Astrocyte of the cerebellum (primary cell): ENCODE results near the gene TMEM141.
"Not testable (repeated sequence)": the region's sequence is repeated elsewhere in the genome, so short reads cannot be mapped to it uniquely, and the experiment has no call there.

ENCODE experiments used
- DNase-seq: peaks from one replicate; pipeline ENCODE4 v3.0.0-alpha.2; 2011; ENCODE audit warnings: low read depth
- H3K4me3 ChIP-seq: 2 replicates; pipeline ENCODE4 v1.5.1; 2011; ENCODE audit warnings: mild to moderate bottlenecking, low read depth, low read length, moderate library complexity
- CTCF ChIP-seq: IDR thresholded peaks from 2 replicates; pipeline ENCODE4 v1.5.1; 2012; ENCODE audit warnings: low read length, low read depth, moderate library complexity, mild to moderate bottlenecking; ENCODE audit errors: missing control alignments
- in situ Hi-C: cut with HindIII; loops from 2 replicates; pipeline ENCODE4 v1.10.0; 2017; ENCODE audit warnings: low sequenced_read_pairs

The TMEM141 gene

GRCh38 chr9:136782452-136782851 is 8.7 kb upstream of the TMEM141 start:
- no peak for DNase-seq
- no peak for TF ChIP-seq CTCF
- no peak overlapping the region for H3K4me3 ChIP-seq
- in situ Hi-C loops = loop anchor here (25.0 kb wide), 1 partner anchor 255 kb away; the partner anchor contains the start of genes ABCA2, FUT7 and NPDC1

GRCh38 chr9:136784249-136784996 is 6.7 kb upstream of the TMEM141 start:
- in situ Hi-C loops = loop anchor here (25.0 kb wide), 1 partner anchor 253 kb away; the partner anchor contains the start of genes ABCA2, FUT7 and NPDC1
- H3K4me3 ChIP-seq = no peak overlapping the region
- TF ChIP-seq CTCF = peak; percentile 11
- no peak for DNase-seq

- no peak for TF ChIP-seq CTCF
- in situ Hi-C loops = loop anchor here (25.0 kb wide), 1 partner anchor 252 kb away; the partner anchor contains the start of genes ABCA2, FUT7 and NPDC1
- no peak for DNase-seq
- no peak overlapping the region for H3K4me3 ChIP-seq
Measured at GRCh38 chr9:136784997-136785361, 6.2 kb upstream of the TMEM141 start.

GRCh38 chr9:136785565-136786355 is 5.4 kb upstream of the TMEM141 start:
- in situ Hi-C loops = loop anchor here (25.0 kb wide), 1 partner anchor 252 kb away; the partner anchor contains the start of genes ABCA2, FUT7 and NPDC1
- DNase-seq, H3K4me3 ChIP-seq: not testable (repeated sequence)

- in situ Hi-C loops = loop anchor here (25.0 kb wide), 1 partner anchor 251 kb away; the partner anchor contains the start of genes ABCA2, FUT7 and NPDC1
- no peak for DNase-seq
- TF ChIP-seq CTCF = no peak
- H3K4me3 ChIP-seq = no peak overlapping the region
Measured at GRCh38 chr9:136786451-136786850, 4.7 kb upstream of the TMEM141 start.

- in situ Hi-C loops = loop anchor here (25.0 kb wide), 1 partner anchor 250 kb away; the partner anchor contains the start of genes ABCA2, FUT7 and NPDC1
- not testable (repeated sequence) for H3K4me3 ChIP-seq, DNase-seq
Measured at GRCh38 chr9:136786983-136787382, 4.2 kb upstream of the TMEM141 start.

- TF ChIP-seq CTCF = peak; percentile 69
- in situ Hi-C loops = loop anchor here (25.0 kb wide), 1 partner anchor 249 kb away; the partner anchor contains the start of genes ABCA2, FUT7 and NPDC1
- DNase-seq = no peak
- H3K4me3 ChIP-seq = no peak overlapping the region
Measured at GRCh38 chr9:136787690-136788400, 3.3 kb upstream of the TMEM141 start.

GRCh38 chr9:136788644-136789522 is 2.3 kb upstream of the TMEM141 start:
- H3K4me3 ChIP-seq = not testable (repeated sequence)

More at GRCh38 chr9:136788644-136789522, 2.3 kb upstream of the TMEM141 start:
- in situ Hi-C loops = loop anchor here (25.0 kb wide), 1 partner anchor 248 kb away; the partner anchor contains the start of genes ABCA2, FUT7 and NPDC1
- DNase-seq = not testable (repeated sequence)
